K562 (cell line): Measurements from ENCODE around the gene RREB1. TPM values are rescaled to one million over a fixed set of nuclear protein-coding genes. Genes with fewer than 3 reads are reported as not detected.

Experiments used
- ATAC-seq: fragments of 200-7000 bp; cut with Tn5 transposase; 3 replicates; pipeline ENCODE4 v1.9.1; 2020; ENCODE audit warnings: moderate library complexity
- BruUV-seq: library from RNA; stranded (reverse); fragments of 400-500 nt; replicated peaks from 2 replicates; lab custom pipeline; 2021; lab: Mats Ljungman, UMichigan
- CTCF ChIA-PET: fragments of 300-600 bp; formaldehyde crosslinking; extraction: SDS; loops from one replicate; lab custom pipeline; 2021; ENCODE audit warnings: low intra/inter-chr PET ratio; lab: Yijun Ruan, JAX
- POLR2A ChIA-PET: fragments of 300-600, 350-650 bp; sonication (Branson Sonifier 250); formaldehyde crosslinking; extraction: SDS; loops from one replicate; lab custom pipeline; 2021; ENCODE audit warnings: antibody characterized with exemption, inconsistent platforms; lab: Yijun Ruan, JAX
- DNase-seq, 4 experiments: peaks; one replicate each; pipeline versions ENCODE4 v3.0.0 to v3.0.0-alpha.2; 2011 to 2018; ENCODE audit warnings: low spot score in 3 of 4, mixed read lengths in 3 of 4; ENCODE audit errors: extremely low read depth in 1 of 4
- FAIRE-seq: peaks from 2 replicates; lab custom pipeline; 2011; peaks lifted over from hg19 to GRCh38; lab: Jason Lieb, UNC
- H2AFZ ChIP-seq: 2 replicates; pipeline ENCODE4 v1.6.0; 2011; ENCODE audit warnings: low read depth, low read length, control low read depth, inconsistent platforms
- H3K27ac ChIP-seq: fragments of 200-600 bp; 3 replicates; pipeline ENCODE4 v1.8.0; 2011; ENCODE audit warnings: low read depth, mild to moderate bottlenecking, control low read depth, inconsistent platforms, low read length, moderate library complexity, mixed read lengths; ENCODE audit errors: extremely low read depth
- H3K27me3 ChIP-seq, 2 experiments: fragments of 300-600 bp in 1 of 2; 2 replicates in 1 of 2; 3 replicates in 1 of 2; pipeline versions ENCODE4 v1.6.0 to v1.8.0; 2011; ENCODE audit warnings: inconsistent platforms in 2 of 2, low read length in 2 of 2, mild to moderate bottlenecking in 1 of 2, mixed read lengths in 1 of 2, moderate library complexity in 1 of 2; ENCODE audit not compliant: control insufficient read depth in 2 of 2, insufficient read depth in 2 of 2
- H3K36me3 ChIP-seq: fragments of 300-600 bp; 3 replicates; pipeline ENCODE4 v1.8.0; 2011; ENCODE audit warnings: mild to moderate bottlenecking, low read length, inconsistent platforms; ENCODE audit not compliant: control insufficient read depth, insufficient read depth
- H3K4me1 ChIP-seq, 2 experiments: fragments of 200-600 bp in 1 of 2; replicated peaks in 1 of 2; 2 replicates in 1 of 2; 3 replicates in 1 of 2; pipeline versions ENCODE4 v1.5.1 to v1.8.0; 2011; ENCODE audit warnings: inconsistent platforms in 2 of 2, low read length in 2 of 2, mild to moderate bottlenecking in 1 of 2, mixed read lengths in 1 of 2, moderate library complexity in 1 of 2; ENCODE audit not compliant: control insufficient read depth in 2 of 2, insufficient read depth in 2 of 2
- H3K4me2 ChIP-seq: 2 replicates; pipeline ENCODE4 v1.6.1; 2011; ENCODE audit warnings: low read length, control low read depth, inconsistent platforms, mixed read lengths; ENCODE audit not compliant: insufficient read depth
- H3K4me3 ChIP-seq: fragments of 200-600 bp; sonication (generic), shearing (Covaris generic); 2 replicates; pipeline ENCODE4 v1.5.1; 2016; ENCODE audit warnings: control low read depth, inconsistent platforms
- H3K79me2 ChIP-seq: fragments of 200-600 bp; 3 replicates; pipeline ENCODE4 v1.8.0; 2011; ENCODE audit warnings: low read length, inconsistent platforms; ENCODE audit not compliant: control insufficient read depth, insufficient read depth
- H3K9ac ChIP-seq, 2 experiments: 2 replicates each; pipeline versions ENCODE4 v1.6.0 to v1.6.1; 2011; ENCODE audit warnings: low read depth in 2 of 2, low read length in 2 of 2, control low read depth in 1 of 2, inconsistent platforms in 1 of 2, mild to moderate bottlenecking in 1 of 2, mixed read lengths in 1 of 2; ENCODE audit not compliant: insufficient read depth in 1 of 2
- H3K9me1 ChIP-seq: one replicate; pipeline ENCODE4 v1.6.0; 2011; ENCODE audit warnings: inconsistent platforms, mild to moderate bottlenecking, low read length, moderate library complexity; ENCODE audit not compliant: control insufficient read depth, insufficient read depth
- H3K9me3 ChIP-seq: replicated peaks from 2 replicates; pipeline ENCODE4 v1.5.1; 2011; ENCODE audit warnings: low read depth, low read length, inconsistent platforms; ENCODE audit not compliant: control insufficient read depth, insufficient read depth
- H4K20me1 ChIP-seq: replicated peaks from 2 replicates; pipeline ENCODE4 v1.6.1; 2011; ENCODE audit warnings: low read length, inconsistent platforms, mixed read lengths; ENCODE audit not compliant: control insufficient read depth, insufficient read depth
- BRD4 ChIP-seq: fragments of 200-600 bp; sonication (generic); IDR thresholded peaks from 2 replicates; pipeline ENCODE4 v1.6.1; 2017; ENCODE audit warnings: inconsistent platforms
- MAFK ChIP-seq: IDR thresholded peaks from 2 replicates; pipeline ENCODE4 v1.6.1; 2011; ENCODE audit warnings: low read length, improper control_type of control experiment
- NUFIP1 ChIP-seq: fragments of 450-650 bp; IDR thresholded peaks from 2 replicates; pipeline ENCODE4 v1.6.1; 2018; ENCODE audit not compliant: partially characterized antibody
- PHB ChIP-seq: fragments of 250-450 bp; sonication (Bioruptor Pico); IDR thresholded peaks from 2 replicates; pipeline ENCODE4 v1.5.0; 2021
- SPI1 ChIP-seq: IDR thresholded peaks from 2 replicates; pipeline ENCODE4 v1.6.1; 2011; ENCODE audit warnings: low read depth, low read length, control low read depth, borderline replicate concordance
- ZNF140 ChIP-seq: fragments of 250-450 bp; sonication (Bioruptor Pico); IDR thresholded peaks from 2 replicates; pipeline ENCODE4 v1.8.0; 2021; ENCODE audit warnings: moderate library complexity, mild to moderate bottlenecking, inconsistent platforms
- ZNF592 ChIP-seq: fragments of 450-650 bp; IDR thresholded peaks from 2 replicates; pipeline ENCODE4 v1.6.1; 2017; ENCODE audit warnings: antibody characterized with exemption, mild to moderate bottlenecking
- ZNF766 ChIP-seq: fragments of 200-800 bp; sonication (Bioruptor generic); conservative IDR thresholded peaks from 2 replicates; pipeline ENCODE4 v1.6.1; 2016; ENCODE audit warnings: missing genetic modification characterization, missing compliant biosample characterization
- WGBS: fragments of 100-300 bp; shearing (Covaris generic); methylation state at CpG from one replicate; pipeline ENCODE4 v1.1.6; 2016; ENCODE audit warnings: low coverage, mixed read lengths; ENCODE audit not compliant: insufficient coverage; ENCODE audit errors: missing lambda C conversion rate; 5-methylcytosine and 5-hydroxymethylcytosine counted together
- in situ Hi-C: fragments of 300-500 bp; cut with MboI; formaldehyde crosslinking; loops from 4 replicates; pipeline ENCODE4 v1.15.0; 2018; ENCODE audit warnings: inconsistent platforms, mixed read lengths
- intact Hi-C: fragments of 100-400 bp; cut with micrococcal nuclease; formaldehyde crosslinking; loops from 2 replicates; pipeline ENCODE4 v1.14.2; 2022
- polyA plus RNA-seq, 8 experiments: library from polyadenylated mRNA; depleted of rRNA in 4 of 8; stranded (reverse) in 5 of 8; unstranded in 3 of 8; fragments of >200 nt; fragmentation: Nextera tagmentation in 2 of 8; fragmentation: Illumina TruSeq in 1 of 8; extraction: Ambion mirVana in 2 of 8; extraction: Trizol in 1 of 8; gene quantifications; 2 replicates each; pipeline versions ENCODE4 v1.2.1 to v1.2.3, GENCODE V29; 2011 to 2014; ENCODE audit warnings: inconsistent platforms in 1 of 8, missing spikeins in 1 of 8
- total RNA-seq, 7 experiments: library from RNA; depleted of rRNA in 6 of 7; stranded (reverse); fragments of >200 nt in 6 of 7; fragmentation: Illumina TruSeq in 2 of 7; extraction: Trizol in 2 of 7; gene quantifications; 2 replicates each; pipeline versions ENCODE4 v1.2.1 to v1.2.3, GENCODE V29; 2011 to 2021; ENCODE audit warnings: low replicate concordance in 1 of 7
- TF ChIP-seq, protein P1 (sequence below): fragments of 450-650 bp; formaldehyde crosslinking; IDR thresholded peaks from 2 replicates; pipeline ENCODE4 v1.4.0; 2022; ENCODE audit warnings: missing genetic modification characterization
- TF ChIP-seq, protein P2 (sequence below), 3 experiments: fragments of 200-800 bp in 1 of 3; fragments of 250-450 bp in 1 of 3; fragments of 450-650 bp in 1 of 3; sonication (Bioruptor Pico) in 1 of 3; sonication (Bioruptor generic) in 1 of 3; formaldehyde crosslinking in 1 of 3; IDR thresholded peaks; 2 replicates each; pipeline versions ENCODE4 v1.6.1 to v1.8.0; 2016 to 2022; ENCODE audit warnings: mild to moderate bottlenecking in 2 of 3, missing genetic modification characterization in 2 of 3, missing compliant biosample characterization in 1 of 3, moderate library complexity in 1 of 3

The RREB1 gene
- total and polyA plus RNA-seq, 9 of the 15 experiments (the other 6 are each of a cell fraction or from before 2014, with no cell fraction given): 3.3 to 64.2 (median 19.3) TPM

DNA sequence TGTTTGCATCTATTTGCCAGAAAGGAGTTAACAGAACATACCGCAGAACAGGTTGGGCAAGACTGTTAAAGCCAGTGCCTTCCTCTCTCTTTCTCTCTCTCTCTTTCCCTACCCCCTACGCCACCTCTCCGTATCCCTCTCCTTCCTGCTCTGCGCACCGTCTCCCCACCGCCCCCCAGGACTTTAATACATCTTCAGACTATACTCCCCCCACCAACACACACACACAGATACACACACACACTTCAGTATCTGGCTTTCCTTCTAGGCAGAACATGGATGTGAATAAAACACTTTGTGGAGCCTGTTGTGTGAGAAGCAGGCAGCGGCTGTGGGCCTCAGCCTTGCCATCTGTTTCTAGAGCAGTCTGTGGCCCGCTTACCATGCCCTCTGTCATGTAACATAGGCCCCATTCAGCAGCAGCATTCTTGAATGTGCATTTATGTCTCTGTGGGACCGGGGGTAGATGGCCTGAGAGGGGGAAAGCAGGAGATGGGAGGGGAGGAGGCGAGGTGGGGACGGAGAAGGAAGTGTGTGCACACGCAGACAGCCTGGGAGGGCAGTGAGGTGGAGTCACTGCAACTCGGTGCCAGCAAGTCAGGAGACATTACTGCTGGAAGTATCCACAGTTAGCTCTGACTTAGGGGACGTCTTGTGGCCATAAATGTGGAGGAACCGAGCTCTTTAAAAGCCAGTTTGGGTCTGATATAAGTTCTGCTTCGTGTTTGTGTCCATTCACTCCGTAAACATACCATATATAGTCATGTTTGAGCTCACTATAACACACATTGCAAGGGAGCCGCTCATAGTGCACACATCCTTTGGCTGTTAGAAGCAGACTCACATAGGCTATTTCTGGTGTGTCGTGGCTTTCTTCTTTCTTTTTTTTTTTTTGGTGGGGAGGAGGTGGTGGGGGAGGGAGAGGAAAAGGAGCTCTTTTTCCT lies 38.4 kb downstream of the RREB1 start:
- 27% methylated on average over 19 of the region's 19 CpGs for WGBS
- peaks cover 37% of the 10 kb centered on the region for H3K36me3 ChIP-seq
- CTCF ChIA-PET: no interaction called here
- in situ Hi-C loops: no loop called here
- FAIRE-seq (no peak), ATAC-seq (peak; percentile 38), DNase-seq (peak in 2 of 4 experiments; percentile 63 to 70)
- H3K27ac ChIP-seq: peak overlapping the region; percentile 92
- no peaks in the 10 kb centered on the region for H3K27me3 ChIP-seq
- no peaks in the 10 kb centered on the region for H3K9me1 ChIP-seq
- no peaks in the 10 kb centered on the region for H3K9me3 ChIP-seq
- peak overlapping the region; percentile 51; the same call in 1 of the 2 replicates for H2AFZ ChIP-seq
- no peak overlapping the region for H3K4me3 ChIP-seq
- intact Hi-C loops: no loop called here
- no TSS peak for BruUV-seq
- H4K20me1 ChIP-seq: no peaks in the 10 kb centered on the region
- POLR2A ChIA-PET: interaction anchor here (0.6 to 3.4 kb wide), 16 partner anchors 8 to 546 kb away, joined by 3 to 19 read pairs (median 4); no protein-coding TSS in a partner anchor
- peaks cover 100% of the 10 kb centered on the region for H3K79me2 ChIP-seq
- H3K4me2 ChIP-seq: peak overlapping the region; percentile 80
- H3K9ac ChIP-seq: peak overlapping the region; percentile 71 to 87
- peaks cover 60 to 89% of the 10 kb centered on the region in 2 experiments for H3K4me1 ChIP-seq
- TF ChIP-seq, protein P1, sequence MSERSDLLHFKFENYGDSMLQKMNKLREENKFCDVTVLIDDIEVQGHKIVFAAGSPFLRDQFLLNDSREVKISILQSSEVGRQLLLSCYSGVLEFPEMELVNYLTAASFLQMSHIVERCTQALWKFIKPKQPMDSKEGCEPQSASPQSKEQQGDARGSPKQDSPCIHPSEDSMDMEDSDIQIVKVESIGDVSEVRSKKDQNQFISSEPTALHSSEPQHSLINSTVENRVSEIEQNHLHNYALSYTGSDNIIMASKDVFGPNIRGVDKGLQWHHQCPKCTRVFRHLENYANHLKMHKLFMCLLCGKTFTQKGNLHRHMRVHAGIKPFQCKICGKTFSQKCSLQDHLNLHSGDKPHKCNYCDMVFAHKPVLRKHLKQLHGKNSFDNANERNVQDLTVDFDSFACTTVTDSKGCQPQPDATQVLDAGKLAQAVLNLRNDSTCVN (CRISPR knock-in tag): 0 out of 2 replicates have a peak, but pooled peaks have one; percentile 40
- TF ChIP-seq ZNF592: peak; percentile 89
- peak; percentile 4; the same call in 1 of the 2 replicates for TF ChIP-seq MAFK
- TF ChIP-seq ZNF766 (CRISPR knock-in tag): peak; percentile 90
- TF ChIP-seq NUFIP1: no peak
- 0 out of 2 replicates have a peak, but pooled peaks have one; percentile 61 for TF ChIP-seq BRD4
- TF ChIP-seq, protein P2, sequence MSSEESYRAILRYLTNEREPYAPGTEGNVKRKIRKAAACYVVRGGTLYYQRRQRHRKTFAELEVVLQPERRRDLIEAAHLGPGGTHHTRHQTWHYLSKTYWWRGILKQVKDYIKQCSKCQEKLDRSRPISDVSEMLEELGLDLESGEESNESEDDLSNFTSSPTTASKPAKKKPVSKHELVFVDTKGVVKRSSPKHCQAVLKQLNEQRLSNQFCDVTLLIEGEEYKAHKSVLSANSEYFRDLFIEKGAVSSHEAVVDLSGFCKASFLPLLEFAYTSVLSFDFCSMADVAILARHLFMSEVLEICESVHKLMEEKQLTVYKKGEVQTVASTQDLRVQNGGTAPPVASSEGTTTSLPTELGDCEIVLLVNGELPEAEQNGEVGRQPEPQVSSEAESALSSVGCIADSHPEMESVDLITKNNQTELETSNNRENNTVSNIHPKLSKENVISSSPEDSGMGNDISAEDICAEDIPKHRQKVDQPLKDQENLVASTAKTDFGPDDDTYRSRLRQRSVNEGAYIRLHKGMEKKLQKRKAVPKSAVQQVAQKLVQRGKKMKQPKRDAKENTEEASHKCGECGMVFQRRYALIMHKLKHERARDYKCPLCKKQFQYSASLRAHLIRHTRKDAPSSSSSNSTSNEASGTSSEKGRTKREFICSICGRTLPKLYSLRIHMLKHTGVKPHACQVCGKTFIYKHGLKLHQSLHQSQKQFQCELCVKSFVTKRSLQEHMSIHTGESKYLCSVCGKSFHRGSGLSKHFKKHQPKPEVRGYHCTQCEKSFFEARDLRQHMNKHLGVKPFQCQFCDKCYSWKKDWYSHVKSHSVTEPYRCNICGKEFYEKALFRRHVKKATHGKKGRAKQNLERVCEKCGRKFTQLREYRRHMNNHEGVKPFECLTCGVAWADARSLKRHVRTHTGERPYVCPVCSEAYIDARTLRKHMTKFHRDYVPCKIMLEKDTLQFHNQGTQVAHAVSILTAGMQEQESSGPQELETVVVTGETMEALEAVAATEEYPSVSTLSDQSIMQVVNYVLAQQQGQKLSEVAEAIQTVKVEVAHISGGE (CRISPR knock-in tag; IDR thresholded peaks at IDR 0.05): peak in 1 of 3 experiments; percentile 57; a peak in 2 of 6 replicates
- TF ChIP-seq SPI1: peak; percentile 66; the same call in 1 of the 2 replicates
- TF ChIP-seq PHB: no peak
- TF ChIP-seq ZNF140: no peak
